Spinal cord (tissue), 10 donors: ENCODE measurements around the gene SLC39A7. TPM values are rescaled to one million over a fixed set of nuclear protein-coding genes. Genes with fewer than 3 reads are reported as not detected.

Experiments
- DNase-seq, 6 donors: peaks; one replicate each; pipeline versions ENCODE4 v3.0.0 to v3.0.0-alpha.2; 2013 to 2015; ENCODE audit warnings: low spot score in 6 of 6, low read depth in 4 of 6
- H3K27ac ChIP-seq: one replicate; pipeline ENCODE4 v1.5.1; 2013; ENCODE audit warnings: low read depth, low read length, control low read depth
- H3K27me3 ChIP-seq: one replicate; pipeline ENCODE4 v1.6.1; 2013; ENCODE audit warnings: low read length; ENCODE audit not compliant: control insufficient read depth, insufficient read depth
- H3K36me3 ChIP-seq: one replicate; pipeline ENCODE4 v1.6.1; 2013; ENCODE audit warnings: low read length; ENCODE audit not compliant: control insufficient read depth, insufficient read depth
- H3K4me1 ChIP-seq: one replicate; pipeline ENCODE4 v1.6.1; 2013; ENCODE audit warnings: low read length; ENCODE audit not compliant: control insufficient read depth, insufficient read depth
- H3K4me3 ChIP-seq: one replicate; pipeline ENCODE4 v1.5.1; 2013; ENCODE audit warnings: low read depth, low read length, control low read depth
- H3K9me3 ChIP-seq: one replicate; pipeline ENCODE4 v1.6.1; 2013; ENCODE audit warnings: low read length; ENCODE audit not compliant: control insufficient read depth, insufficient read depth
- WGBS: methylation state at CpG from one replicate; pipeline ENCODE4 v1.1.5; 2013; ENCODE audit warnings: missing lambda C conversion rate; ENCODE audit not compliant: insufficient coverage; 5-methylcytosine and 5-hydroxymethylcytosine counted together
- polyA plus RNA-seq, 2 donors: library from polyadenylated mRNA; unstranded; fragments of 120-200 nt; gene quantifications; one replicate each; pipeline ENCODE4 v1.2.1, GENCODE V29; 2013; ENCODE audit not compliant: insufficient read length in 2 of 2
- total RNA-seq, 2 donors: library from RNA; depleted of rRNA in 1 of 2; stranded (reverse); fragments of 120-200 nt in 1 of 2; fragments of >200 nt in 1 of 2; gene quantifications; one replicate each; pipeline versions ENCODE4 v1.2.3 to v1.2.4, GENCODE V29; 2013 to 2014
- donor health status: healthy.

Gene SLC39A7
- total and polyA plus RNA-seq, 4 donors = 55.0 to 103 (median 87.0) TPM

DNA sequence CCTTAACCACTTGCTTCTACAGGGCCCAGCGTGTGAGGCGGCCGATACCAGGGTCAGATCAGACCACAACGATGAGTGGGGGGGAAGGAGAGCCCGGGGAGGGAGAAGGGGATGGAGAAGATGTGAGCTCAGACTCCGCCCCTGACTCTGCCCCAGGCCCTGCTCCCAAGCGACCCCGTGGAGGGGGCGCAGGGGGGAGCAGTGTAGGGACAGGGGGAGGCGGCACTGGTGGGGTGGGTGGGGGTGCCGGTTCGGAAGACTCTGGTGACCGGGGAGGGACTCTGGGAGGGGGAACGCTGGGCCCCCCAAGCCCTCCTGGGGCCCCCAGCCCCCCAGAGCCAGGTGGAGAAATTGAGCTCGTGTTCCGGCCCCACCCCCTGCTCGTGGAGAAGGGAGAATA, 10.5 kb downstream of the SLC39A7 start:
- peaks cover 44% of the 10 kb centered on the region for H3K4me1 ChIP-seq
- DNase-seq = no peak
- no peaks in the 10 kb centered on the region for H3K27me3 ChIP-seq
- H3K36me3 ChIP-seq = peaks cover 22% of the 10 kb centered on the region
- no peak overlapping the region for H3K27ac ChIP-seq
- WGBS = 60% methylated on average over 8 of the region's 17 CpGs
- no peak overlapping the region for H3K4me3 ChIP-seq
- H3K9me3 ChIP-seq = no peaks in the 10 kb centered on the region

DNA sequence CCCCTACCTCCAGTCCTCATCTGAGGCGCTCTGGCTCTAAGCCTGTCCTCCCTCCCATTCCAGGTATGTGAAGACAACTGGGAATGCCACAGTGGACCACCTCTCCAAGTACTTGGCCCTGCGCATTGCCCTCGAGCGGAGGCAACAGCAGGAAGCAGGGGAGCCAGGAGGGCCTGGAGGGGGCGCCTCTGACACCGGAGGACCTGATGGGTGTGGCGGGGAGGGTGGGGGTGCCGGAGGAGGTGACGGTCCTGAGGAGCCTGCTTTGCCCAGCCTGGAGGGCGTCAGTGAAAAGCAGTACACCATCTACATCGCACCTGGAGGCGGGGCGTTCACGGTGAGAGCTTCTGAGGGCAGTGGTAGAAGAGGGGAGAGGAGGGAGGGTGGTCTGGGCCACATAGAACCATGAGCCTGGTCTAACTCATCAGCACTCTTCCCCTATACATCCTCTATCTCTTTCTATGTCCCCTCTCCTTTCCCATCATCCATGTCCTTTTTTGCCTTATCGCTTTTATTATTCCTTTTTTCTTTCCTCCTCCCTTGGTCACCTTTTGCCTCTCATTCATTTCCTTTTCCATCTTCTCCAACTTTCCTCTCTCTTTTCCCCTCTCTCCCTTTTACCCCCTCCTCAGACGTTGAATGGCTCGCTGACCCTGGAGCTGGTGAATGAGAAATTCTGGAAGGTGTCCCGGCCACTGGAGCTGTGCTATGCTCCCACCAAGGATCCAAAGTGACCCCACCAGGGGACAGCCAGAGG, 11.2 kb downstream of the SLC39A7 start:
- H3K9me3 ChIP-seq = no peaks in the 10 kb centered on the region
- H3K27ac ChIP-seq = no peak overlapping the region
- 59% methylated on average over 9 of the region's 18 CpGs for WGBS
- H3K36me3 ChIP-seq = peaks cover 22% of the 10 kb centered on the region
- peaks cover 37% of the 10 kb centered on the region for H3K4me1 ChIP-seq
- no peak for DNase-seq
- no peaks in the 10 kb centered on the region for H3K27me3 ChIP-seq
- no peak overlapping the region for H3K4me3 ChIP-seq

DNA sequence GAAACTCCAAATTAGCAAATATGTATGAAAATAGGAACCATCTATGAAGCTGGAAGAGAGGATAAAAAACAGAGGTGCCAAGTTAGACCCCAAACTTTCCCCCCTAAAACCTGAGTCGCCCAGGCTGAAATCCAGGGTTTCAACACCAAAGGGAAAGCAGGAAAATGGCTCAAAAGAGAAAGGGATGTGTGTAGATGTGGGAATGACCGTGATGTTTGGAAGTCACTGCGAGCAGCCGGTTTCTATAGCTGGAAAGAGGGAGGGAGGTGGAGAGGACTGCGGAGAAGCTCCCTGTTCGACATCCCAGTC, 12.1 kb downstream of the SLC39A7 start:
- Histone ChIP-seq H3K36me3 (peaks cover 22% of the 10 kb centered on the region), H3K27ac (no peak overlapping the region), H3K4me1 (peaks cover 28% of the 10 kb centered on the region), H3K4me3 (peak overlapping the region; percentile 54), H3K27me3 (no peaks in the 10 kb centered on the region), H3K9me3 (no peaks in the 10 kb centered on the region)
- no peak for DNase-seq
- WGBS = 3% methylated on average over 6 of the region's 6 CpGs

DNA sequence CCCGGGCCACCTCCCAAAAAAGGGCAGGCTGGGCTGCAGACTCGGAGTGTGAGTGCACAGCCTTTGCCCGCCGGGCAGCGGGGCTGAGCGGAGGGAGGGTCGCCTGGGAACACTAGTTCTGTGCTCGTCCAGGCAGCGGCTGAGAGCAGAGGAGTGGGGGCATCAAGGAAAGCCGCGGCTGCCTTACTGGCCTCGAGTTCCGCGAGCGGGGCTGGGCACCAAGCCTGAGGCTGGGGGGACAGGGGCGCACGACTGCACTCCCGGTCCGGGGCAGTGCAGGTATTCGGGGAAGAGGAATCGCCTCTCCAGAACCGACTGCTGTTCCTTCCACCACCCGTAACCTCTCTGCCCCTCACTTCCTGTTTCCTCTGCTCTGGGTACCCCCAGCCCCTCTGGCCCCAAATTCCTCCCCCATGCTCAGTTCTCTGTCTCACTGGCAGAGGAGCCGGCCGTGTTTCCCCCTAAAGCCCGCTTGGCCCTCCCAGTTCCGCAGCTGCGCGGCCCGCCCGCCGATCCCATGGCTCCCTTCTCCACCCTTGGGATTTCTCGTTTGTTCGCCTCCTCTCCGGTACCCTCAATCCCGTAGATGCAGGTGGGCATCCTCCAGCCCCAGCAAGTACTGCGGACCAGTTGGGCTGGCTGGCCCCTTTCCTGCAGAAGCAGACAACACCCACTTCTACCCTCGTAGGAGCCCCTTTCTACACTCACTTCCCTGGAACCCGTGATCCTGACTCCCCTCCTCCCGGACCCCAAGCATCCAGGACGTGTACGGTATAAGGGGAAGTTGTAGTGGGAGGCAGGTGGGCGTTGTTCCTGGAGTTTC, 12.7 kb downstream of the SLC39A7 start:
- H3K4me3 ChIP-seq = peak overlapping the region; percentile 54
- no peaks in the 10 kb centered on the region for H3K9me3 ChIP-seq
- H3K27me3 ChIP-seq = no peaks in the 10 kb centered on the region
- 0% methylated on average over 37 of the region's 43 CpGs for WGBS
- H3K4me1 ChIP-seq = peaks cover 25% of the 10 kb centered on the region
- no peak overlapping the region for H3K27ac ChIP-seq
- DNase-seq = peak in 1 of 6 donors; percentile 61
- peaks cover 22% of the 10 kb centered on the region for H3K36me3 ChIP-seq

DNA sequence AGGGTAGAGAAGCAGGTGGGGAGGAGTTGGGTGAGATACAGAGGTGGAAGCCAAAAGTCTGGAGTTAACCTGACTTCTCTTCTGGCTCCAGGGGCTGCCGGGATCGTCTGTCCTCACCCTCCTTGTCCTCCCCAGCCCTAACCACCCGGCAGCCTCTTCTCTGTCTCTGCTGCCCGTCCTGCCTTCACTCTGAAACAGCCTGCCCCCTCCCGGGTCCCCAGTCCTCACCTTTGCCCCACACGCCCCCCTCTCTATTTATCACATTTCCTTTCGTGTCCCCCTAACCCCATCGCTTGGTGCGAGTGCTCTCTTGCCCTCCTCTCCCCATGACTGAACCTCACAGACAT, 13.3 kb downstream of the SLC39A7 start:
- no peaks in the 10 kb centered on the region for H3K27me3 ChIP-seq
- 7% methylated on average over 4 of the region's 9 CpGs for WGBS
- no peak for DNase-seq
- no peak overlapping the region for H3K27ac ChIP-seq
- peak overlapping the region; percentile 54 for H3K4me3 ChIP-seq
- peaks cover 23% of the 10 kb centered on the region for H3K4me1 ChIP-seq
- peaks cover 22% of the 10 kb centered on the region for H3K36me3 ChIP-seq
- H3K9me3 ChIP-seq = no peaks in the 10 kb centered on the region

DNA sequence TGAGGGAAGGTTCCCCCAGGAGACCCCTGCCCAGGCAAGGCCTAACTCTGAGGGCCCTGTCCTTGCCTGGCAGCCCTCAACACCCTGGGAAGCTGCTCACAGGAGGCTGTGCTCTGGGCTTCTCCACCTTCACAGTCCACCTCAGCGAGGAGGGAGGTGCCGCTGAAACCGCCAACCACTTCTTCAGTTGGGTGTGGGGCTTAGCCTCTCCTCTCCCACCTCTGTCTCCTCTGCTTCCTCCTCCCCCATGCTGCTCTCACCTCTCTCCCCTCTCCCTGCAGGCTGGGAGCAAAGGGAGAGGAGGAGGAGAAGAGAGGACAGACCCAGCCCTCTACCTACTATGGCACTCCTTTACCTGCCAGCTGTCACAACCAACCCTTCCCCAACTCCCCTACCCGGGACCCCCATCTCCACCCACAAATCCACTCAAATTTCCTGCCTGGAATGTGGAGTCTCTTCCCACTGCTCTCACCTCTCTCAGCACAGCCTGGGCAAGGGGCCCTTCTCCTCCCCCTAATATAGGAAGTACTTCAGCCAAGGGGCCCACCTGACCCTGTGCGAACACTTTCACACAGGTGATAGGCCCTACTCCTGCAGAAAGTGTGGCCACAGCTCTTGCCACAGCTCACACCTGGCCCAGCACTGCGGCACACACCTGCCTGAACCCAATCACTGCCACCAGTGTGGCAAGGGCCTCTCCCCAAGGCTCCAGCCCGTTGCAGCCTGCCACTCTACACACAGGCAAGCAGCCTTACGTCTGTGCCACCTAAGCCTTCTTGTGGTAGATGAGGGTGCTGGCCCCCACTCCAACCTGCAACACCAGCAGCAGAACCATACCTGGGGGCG, 14.8 kb downstream of the SLC39A7 start:
- no peaks in the 10 kb centered on the region for H3K27me3 ChIP-seq
- H3K4me3 ChIP-seq = no peak overlapping the region
- 78% methylated on average over 6 of the region's 9 CpGs for whole genome bisulfite sequencing
- no peak overlapping the region for H3K27ac ChIP-seq
- peaks cover 23% of the 10 kb centered on the region for H3K4me1 ChIP-seq
- no peak for DNase-seq
- no peaks in the 10 kb centered on the region for H3K9me3 ChIP-seq
- H3K36me3 ChIP-seq = peaks cover 15% of the 10 kb centered on the region

DNA sequence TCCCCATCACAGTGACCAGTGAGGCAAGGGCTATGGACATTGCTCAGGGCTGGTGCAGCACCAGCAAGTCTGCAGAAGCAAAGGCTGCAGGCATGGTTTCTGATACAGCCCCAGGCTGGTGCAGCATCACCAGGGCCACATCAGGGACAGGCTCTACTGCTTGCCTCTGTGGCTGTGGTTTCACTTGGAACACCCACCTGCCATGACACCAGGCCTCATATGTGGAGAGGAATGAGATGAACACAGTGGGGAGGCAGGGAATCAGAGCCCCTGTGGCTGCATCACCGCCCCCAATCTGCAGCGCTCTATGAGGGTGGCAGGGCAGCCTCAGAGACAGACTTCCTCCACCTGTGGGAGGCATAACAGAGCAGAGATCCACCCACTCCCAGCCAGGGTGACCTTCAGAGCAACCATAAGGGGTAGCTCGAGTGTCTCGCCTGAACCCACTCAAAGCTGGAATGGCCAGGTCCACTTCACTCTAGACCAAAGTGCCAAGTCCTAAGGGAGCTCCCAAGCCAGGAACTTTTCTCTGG, 15.5 kb downstream of the SLC39A7 start:
- no peaks in the 10 kb centered on the region for H3K27me3 ChIP-seq
- WGBS = 92% methylated on average over 2 of the region's 4 CpGs
- no peak for DNase-seq
- H3K4me1 ChIP-seq = peaks cover 23% of the 10 kb centered on the region
- H3K4me3 ChIP-seq = no peak overlapping the region
- H3K36me3 ChIP-seq = peaks cover 12% of the 10 kb centered on the region
- no peak overlapping the region for H3K27ac ChIP-seq
- H3K9me3 ChIP-seq = no peaks in the 10 kb centered on the region

DNA sequence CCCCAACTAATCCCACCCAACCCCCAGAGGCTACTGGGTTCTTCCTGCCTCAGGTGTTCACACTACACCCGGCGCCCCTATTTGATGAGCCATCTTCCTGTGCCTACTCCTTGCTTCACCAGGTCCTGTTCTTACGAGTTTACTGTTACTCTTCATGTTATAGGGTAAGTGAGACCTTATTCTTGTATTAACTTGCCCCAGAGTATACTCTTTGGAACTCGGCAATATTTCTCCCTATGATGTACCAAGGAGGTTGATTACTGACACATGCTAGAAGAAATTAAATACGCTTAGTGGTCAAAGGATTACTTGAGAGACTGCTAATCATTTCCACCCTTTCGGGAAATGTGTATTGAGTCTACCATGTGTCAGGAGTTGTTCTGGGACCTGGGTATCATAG, 16.6 kb downstream of the SLC39A7 start:
- Histone ChIP-seq H3K36me3 (peaks cover under 1% of the 10 kb centered on the region), H3K9me3 (no peaks in the 10 kb centered on the region), H3K27ac (no peak overlapping the region), H3K27me3 (no peaks in the 10 kb centered on the region), H3K4me3 (no peak overlapping the region), H3K4me1 (peaks cover 15% of the 10 kb centered on the region)
- DNase-seq = no peak
- WGBS = no CpG with 5 or more reads among the region's 6 CpGs

DNA sequence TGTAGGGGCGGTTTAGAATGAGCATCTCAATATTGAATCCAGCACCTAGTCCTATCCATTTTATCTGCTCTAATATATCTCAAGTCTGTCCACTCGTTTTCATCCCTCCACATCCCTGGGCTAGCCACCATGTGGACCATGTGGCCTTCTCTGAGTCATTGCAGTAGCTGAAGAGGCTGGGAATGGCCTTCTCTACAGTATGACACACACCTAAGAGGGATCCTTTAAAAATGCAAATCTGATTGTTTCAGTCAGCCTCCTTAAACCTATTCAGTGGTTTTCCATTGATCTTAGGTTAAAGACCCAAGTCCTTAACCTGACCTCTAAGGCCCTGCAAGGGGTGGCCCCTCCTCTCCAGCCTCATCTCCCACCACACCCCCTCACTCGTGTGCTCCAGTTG, 17.0 kb downstream of the SLC39A7 start:
- no peak for DNase-seq
- H3K4me3 ChIP-seq = no peak overlapping the region
- no peaks in the 10 kb centered on the region for H3K36me3 ChIP-seq
- no peak overlapping the region for H3K27ac ChIP-seq
- H3K4me1 ChIP-seq = peaks cover 14% of the 10 kb centered on the region
- no peaks in the 10 kb centered on the region for H3K9me3 ChIP-seq
- 33% methylated on average over 2 of the region's 3 CpGs for WGBS
- H3K27me3 ChIP-seq = no peaks in the 10 kb centered on the region
